Right ventricle myocardium inferior (tissue), 1 donor: ENCODE results near the gene IDE. TPM values are rescaled to one million over a fixed set of nuclear protein-coding genes. Genes with fewer than 3 reads are reported as not detected.
"Not testable (repeated sequence)": the region's sequence is repeated elsewhere in the genome, so short reads cannot be mapped to it uniquely, and the experiment has no call there.

Source experiments
- ATAC-seq: fragments of 200-7000 bp; cut with Tn5 transposase; one replicate; pipeline ENCODE4 v1.9.1; 2020; ENCODE audit warnings: mild to moderate bottlenecking, moderate library complexity
- DNase-seq: peaks from one replicate; pipeline ENCODE4 v3.0.0; 2021; ENCODE audit errors: missing footprints
- intact Hi-C: fragments of 100-400 bp; cut with DNase I; formaldehyde crosslinking; loops from one replicate; pipeline ENCODE4 v1.11.0; 2022
- total RNA-seq: library from RNA; stranded (reverse); fragmentation: NEBNext Ultra II Directional; extraction: Animal tissue kit (Norgen Biotek cat#: 25700); gene quantifications from one replicate; pipeline ENCODE4 v1.2.1, GENCODE V29; 2021
- donor health status: DM: no; HTN: yes; CAD: no; lungs with severe emphysema.

Gene IDE
- total RNA-seq, 1 donor from 2014 or later: 49.9 TPM

DNA sequence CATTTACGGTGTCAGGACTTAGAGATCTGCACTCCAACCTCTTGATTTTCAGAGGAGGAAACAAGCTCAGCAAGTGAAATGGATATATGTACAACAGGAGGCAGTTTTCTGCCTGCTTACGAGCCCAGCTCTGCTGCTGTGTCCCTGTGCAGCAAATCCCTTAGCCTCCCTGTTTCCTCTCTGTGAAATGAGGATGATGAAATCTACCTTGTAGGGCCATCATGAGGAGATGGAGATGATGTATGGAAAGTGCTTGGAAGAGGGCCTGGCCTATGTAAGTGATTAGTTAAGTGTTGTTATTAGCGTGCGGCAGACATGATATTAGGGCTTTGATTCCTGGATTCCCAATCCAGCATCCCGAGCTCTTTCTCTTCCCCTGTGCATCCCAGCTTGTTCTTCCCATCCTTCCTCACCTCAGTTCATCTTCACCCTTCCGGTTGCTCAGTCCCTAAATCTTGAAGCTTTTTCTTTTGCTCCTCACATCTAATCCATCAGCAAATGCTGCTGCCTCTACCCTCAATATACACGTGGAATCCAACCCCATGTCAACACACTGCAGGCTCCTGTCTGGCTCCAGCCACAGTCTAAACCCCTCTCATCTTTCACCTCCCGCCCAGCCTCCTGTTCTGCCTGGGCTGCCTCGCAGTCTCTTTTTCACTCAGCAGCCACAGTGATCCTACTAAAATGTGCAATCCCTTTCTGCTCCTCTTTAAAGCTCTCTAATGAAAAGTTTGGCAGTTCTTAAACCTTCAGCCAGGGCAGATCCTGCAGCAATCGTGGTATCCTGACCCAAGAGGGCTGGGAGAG lies 169.1 kb downstream of the IDE start:
- DNase-seq: no peak
- intact Hi-C loops: no loop called here
- ATAC-seq: no peak

GRCh38 chr10:92402234-92402633 lies 171.7 kb downstream of the IDE start:
- DNase-seq, ATAC-seq: not testable (repeated sequence)

More at GRCh38 chr10:92402234-92402633, 171.7 kb downstream of the IDE start:
- intact Hi-C loops: not testable (repeated sequence)

Other genes with a start within 250 kb of the IDE start
- 1.1 TPM for gene KIF11, start 19.0 kb upstream of the IDE start, total RNA-seq
- gene HHEX, start 115.9 kb upstream of the IDE start, total RNA-seq: 2.6 TPM